HG03095 (cell line): ENCODE data around the gene KIZ.

Experiments used
- ATAC-seq: cut with Tn5 transposase; IDR thresholded peaks from one replicate; pipeline ENCODE4 v1.9.1; 2021; ENCODE audit warnings: moderate library complexity; ENCODE audit not compliant: unreplicated experiment

Gene KIZ, protein sequence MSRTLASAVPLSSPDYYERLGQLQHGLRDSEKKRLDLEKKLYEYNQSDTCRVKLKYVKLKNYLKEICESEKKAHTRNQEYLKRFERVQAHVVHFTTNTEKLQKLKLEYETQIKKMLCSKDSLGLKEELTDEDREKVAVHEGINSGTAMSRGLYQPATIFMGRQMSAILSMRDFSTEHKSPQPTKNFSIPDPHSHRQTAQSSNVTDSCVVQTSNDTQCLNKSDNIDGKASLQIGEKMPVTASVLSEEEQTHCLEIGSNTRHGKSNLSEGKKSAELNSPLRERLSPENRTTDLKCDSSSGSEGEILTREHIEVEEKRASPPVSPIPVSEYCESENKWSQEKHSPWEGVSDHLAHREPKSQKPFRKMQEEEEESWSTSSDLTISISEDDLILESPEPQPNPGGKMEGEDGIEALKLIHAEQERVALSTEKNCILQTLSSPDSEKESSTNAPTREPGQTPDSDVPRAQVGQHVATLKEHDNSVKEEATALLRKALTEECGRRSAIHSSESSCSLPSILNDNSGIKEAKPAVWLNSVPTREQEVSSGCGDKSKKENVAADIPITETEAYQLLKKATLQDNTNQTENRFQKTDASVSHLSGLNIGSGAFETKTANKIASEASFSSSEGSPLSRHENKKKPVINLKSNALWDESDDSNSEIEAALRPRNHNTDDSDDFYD

DNA sequence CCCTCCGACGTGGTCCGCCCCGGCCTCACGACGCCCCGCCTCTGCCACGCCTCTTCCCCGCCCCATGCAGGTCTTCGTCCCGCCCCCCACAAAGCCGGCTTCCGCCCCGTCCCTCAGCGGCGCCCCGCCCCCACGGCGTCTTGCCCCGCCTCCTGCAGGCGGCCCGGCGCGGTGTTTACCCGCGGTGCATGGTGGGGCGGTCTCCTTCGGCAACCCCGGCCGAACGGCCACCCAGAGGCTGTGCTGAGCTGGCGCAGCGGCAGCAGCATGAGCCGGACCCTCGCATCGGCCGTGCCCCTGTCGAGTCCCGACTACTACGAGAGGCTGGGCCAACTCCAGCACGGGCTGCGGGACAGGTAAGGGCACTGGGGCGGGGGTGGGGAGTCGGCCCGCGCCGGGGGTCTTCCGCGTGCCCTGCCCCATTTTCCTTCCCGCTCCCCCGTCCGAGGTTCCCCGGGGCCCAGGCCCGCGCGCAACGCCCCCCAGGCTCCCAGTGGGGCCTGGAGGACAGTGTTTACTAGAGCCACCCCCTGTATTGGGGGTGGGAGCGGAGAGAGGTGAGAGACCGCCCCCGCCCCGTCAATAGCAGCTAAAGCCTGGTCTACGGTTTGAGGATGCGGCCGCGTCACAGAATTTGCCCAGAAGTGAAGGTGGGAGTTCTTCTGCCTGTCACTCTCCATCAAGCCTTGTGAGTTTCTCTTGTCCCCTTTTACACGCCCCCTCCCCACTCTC lies at the start of gene KIZ:
Gene KIZ, plus strand, starts transcription at position 234 of the 732 bp plus-strand sequence. Its CDS starts 34 bp downstream, at position 268.
- peak; percentile 98 for ATAC-seq

DNA sequence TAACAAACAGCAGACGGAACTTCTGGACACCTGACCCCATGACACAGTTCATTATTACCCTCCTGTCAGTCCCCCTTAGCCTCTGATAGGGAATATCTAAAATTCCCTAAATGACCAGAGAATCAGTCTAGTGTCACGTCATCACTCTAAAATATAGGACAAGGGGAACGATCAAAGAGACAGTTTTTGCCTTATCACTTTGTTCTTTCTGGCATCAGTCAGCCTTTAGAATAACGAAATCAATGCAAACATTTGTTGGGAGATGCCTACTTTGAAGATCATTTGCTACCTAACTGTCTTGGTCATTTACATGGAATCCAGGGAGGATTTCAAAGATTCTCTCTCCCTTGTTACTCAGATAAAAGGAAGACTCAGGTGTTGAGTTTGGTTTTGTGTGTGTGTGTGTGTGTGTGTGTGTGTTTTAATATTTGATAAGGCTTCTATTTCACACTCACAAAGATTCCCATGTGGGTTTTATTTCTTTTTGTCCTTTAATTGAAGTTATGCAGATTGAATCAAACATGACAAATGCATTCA lies 48.0 kb upstream of the KIZ start:
- ATAC-seq = no peak

DNA sequence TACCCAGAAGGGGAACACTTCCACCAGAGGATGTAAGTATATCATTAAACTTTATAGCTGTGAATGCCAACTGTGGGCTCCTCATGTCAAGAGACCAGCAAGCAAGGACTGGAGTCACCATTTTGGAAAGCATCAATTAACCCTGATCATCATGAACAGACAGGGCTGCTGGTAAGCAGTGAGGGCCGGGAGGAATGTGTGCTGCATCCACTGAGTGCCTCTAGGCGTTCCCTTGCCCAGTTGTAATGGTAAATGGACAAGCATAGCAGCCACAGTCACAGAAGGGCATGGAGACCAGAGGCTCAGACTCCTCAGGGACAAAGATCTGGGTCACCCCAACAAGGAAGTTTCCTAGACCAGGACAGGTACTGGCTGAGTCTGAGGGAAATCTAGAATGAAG lies 43.3 kb upstream of the KIZ start:
- ATAC-seq = no peak

DNA sequence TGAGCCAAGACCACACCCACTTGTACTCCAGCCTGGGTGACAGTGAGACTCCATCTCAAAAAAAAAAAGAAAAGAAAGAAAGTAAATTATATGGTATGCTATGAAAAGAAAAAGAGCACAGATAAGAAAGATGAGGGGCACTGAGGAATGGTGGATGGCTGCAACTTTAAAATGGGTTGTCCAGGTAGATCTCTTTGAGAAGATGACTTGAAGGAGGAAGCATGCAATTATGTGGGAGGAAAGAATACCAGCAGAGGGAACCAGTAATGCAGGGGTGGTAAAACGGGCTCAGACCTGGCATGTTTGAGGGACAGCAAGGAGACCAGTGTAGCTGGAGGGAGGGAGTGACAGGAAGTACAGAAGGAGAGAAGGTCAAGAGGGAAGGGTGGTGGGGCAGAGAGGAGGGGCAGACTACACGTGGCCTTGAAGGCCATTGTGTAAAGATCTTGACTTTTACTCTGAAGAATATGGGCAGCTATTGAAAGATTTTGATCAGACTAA lies 42.0 kb upstream of the KIZ start:
- no peak for ATAC-seq

DNA sequence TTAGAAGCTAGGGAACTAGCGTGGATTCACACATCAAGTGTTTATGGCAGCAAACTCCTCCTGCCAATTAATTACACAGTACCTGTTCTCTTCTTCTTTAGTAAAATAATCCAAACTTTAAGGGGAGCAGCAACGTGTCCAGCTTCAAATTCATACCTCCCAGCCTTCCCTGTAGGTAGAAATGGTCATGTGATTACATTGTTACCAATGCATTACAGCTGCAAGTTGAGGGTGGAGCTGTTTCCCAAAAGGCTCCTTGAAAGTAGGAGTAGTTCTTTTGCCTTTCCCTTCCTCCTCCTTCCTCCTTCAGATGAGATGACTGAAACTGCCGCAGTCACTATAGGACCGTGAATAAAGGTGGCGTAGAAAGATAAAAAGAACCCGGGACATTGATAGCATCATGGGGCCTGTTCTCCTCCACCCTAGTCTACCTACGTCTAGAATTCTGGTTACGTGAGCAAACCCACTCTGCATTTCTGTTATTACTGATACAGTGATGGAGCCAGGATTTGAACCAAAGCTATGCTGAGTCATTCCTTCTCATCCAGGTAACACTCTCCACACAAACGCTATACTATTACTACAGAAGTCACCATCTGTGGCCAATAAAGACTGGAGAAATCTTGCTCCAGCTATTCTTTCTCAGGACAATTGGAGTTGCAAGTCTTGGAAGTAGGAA lies 37.9 kb upstream of the KIZ start:
- ATAC-seq = no peak

DNA sequence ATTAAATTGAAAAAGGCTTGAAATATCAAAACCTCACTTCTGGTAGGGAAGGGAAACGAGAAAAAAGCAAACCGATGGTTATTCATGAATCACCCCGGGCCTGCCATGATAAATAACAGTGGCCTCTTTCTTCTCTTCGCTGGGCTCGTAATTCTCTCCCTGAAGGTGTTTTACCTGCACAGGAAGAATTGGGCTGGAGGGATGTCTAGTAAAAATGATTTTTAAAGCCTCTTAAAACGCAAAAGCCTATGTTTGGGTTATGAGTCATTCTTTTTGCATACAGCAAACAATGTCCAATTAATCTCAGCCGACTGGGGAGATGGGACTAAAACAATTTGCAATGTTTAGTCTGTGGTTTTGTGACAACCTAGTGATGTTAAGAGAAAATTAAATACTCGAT lies 36.5 kb upstream of the KIZ start:
- no peak for ATAC-seq

DNA sequence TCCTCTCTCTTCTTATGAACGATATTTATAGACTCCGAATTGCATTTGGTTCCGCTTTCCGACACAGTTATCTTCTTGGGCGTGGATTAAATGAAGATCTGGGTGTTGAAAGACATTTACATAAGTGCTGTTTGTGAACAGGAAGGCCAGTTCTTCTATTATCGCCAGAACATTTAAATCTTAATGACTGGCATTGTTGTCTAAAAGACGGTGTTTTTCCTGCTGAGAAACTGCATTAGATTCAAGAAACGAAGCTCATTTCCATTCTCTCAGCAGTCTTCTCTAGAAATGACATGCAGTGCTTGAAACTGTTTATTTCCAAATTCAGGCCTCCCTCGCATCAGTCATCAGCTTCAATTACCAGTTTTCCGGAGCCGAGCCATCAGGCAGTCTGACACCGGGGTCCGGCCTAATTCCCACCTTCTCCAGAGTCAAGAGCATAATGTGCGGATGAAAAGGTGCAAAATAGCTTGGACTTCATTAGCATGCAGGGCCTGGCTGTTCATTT lies 35.7 kb upstream of the KIZ start:
- ATAC-seq = no peak

DNA sequence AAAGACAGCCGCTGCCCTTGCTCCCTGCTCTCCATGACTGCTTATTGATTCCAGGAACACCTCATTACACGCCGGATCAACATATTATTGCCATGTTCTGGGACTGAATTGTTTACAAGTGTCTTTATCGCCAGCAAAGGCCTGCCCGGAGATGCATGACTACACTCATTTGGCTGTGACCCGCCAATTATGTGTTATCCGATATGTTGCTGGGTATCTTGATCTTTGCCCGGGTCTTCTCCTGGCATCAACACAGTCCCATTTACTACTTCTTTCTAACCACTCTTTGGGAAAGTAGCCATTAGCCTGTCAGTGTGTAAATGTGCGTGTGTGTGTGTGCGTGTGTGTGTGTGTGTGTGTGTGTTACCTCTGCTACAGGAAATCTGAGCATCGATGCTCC lies 35.2 kb upstream of the KIZ start:
- no peak for ATAC-seq

DNA sequence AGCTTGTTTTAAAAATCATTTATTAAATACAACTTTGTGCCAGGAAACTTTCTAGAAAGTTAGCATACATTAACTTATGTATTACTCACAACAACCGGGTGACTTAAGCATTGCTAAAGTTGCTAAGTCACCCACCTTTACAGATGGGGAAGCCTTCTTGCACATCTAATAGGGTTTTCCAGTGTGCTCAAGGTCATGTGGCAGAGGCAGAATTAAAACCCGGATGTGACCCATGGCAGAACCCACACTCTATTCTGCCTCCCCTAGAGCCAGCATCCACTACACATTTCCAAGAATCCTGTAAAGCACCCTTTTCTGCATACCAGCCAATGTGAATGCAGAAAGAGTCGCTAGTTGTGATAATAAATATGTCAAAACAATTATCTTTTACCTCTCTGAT lies 33.1 kb upstream of the KIZ start:
- no peak for ATAC-seq

DNA sequence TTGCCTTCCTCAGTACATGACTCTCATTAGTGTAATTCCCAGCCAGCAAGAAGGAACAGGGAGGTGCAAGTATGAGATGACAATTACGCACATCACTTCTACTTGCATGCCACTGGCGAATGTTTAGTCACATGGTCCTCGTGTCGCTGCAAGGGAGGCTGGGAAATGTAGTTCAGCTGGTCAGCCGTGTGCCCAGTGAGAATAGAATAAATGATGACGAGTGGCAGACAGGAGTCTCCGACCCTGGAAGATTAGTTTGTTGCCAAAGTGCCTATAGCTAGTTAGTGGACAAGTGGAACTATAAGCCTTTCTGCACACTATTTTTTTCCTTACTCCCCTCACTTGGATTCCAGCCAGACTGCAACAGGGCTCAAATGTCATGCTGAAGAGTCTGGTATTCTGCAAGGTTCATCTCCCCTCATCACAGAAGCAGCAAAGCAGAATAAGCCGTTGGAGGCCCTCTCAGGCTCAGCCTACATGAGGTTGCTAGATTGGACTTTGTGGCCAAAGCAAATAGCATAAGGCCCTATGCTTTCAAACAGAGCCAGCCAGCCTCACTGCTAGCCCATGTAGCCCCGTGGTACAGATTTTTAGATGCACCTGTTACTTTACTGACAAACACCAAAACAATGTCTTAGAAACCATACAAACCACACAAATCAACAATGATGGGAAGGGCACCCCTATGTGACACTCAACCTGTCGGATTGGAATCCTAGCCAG lies 29.4 kb upstream of the KIZ start:
- ATAC-seq = no peak

DNA sequence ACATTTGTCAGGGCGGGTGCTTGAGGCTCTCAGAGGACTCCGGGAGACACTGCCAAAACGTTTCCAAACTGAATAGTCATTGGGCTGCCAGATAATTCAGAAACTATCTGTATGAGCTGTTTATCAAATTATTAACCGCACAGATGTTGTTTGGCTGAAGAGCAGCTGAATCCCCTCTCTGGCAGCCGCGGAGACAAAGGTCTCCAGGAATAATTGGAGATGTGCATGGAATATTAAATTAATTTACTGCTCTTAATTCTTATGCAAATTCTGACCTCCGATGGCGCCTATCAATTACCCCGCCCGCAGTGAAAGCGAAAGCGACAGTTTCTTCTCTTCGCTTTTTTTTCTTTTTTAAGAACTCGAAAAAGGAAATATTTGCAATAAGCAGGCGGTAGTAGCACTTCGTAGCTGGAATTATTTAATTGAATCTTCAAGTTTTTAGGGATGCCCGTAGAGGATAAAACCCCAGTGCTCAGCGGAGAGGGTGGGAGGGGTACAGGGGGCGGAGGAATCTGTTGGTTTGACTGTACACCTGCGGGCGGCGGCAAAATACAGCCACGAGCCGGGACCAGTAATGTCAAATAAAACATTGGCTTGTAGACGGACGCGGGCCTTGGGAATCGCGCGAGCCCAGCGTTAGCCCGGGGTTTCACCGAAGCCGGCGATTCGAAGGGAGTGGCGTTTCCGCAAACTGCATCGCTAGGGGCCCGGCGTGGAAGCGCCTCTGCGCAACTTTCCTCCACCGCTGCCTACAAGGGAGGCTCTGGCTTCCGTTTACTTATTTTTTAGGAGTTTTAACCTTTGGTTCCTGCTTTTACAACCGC lies 25.9 kb upstream of the KIZ start:
- no peak for ATAC-seq

DNA sequence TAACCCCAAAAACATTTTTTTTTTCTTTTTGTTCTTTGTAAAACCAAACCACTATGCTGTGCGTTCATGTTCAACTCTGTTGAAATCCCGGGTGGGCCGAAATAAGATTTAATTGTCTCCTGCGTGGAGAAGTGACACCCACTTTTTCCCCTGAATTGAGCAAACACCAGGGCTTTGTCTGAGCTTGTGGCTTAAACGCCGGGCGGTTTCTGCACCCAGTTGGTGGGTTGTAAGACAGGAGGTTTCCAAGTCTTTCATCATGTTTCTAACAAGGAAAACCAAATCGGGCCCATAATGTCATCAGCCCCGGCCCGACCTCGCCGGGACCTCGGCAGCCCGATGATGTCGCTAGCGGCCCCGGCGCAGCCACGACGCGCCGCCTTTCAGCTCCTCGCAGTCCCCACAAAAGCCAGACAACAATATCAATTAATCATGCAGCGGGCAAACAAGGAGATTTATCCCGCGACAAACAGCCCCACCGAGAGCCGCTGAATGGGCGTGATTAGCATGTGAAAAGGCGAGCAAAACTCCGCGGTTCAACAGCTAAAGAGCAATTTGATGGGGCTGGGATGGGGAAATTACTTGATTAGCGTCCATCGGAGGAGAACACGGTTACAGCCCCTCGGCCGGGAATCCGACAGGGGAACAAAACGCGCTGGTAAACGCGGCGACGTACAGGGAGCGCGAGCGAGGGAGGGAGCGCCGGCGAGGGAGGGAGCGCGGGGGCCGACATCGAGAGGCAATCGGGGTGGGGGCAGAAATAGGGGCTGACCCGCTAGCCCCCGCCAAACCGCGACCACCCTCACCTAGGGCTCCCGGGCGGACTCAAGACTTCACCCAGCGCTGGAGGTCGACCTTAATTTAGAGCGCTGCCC lies 25.1 kb upstream of the KIZ start:
- ATAC-seq = no peak

DNA sequence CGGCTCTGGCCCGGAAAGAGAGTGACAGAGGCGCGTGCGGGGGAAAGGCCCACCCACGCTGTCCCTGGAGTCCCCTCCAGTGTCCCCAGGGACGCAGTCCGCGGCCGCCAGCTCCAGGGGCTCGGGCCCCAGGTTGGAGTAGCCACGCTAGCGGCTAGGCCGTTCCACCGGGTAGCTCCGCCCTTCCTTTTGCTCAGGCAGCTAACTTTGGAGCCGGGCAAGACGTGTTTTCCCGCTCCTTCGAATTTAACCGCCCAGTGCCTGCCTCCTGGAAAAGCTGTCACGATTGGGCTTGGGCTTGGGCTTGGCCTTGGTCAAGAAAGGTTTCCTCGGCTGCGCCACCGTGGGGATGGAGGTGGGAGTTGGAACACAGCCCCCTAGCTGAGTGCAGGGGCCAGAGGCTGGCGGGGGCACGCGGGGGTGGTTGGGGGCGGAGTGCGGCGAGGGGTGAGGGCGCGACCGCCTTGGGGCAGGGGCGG lies 24.4 kb upstream of the KIZ start:
- ATAC-seq = no peak

DNA sequence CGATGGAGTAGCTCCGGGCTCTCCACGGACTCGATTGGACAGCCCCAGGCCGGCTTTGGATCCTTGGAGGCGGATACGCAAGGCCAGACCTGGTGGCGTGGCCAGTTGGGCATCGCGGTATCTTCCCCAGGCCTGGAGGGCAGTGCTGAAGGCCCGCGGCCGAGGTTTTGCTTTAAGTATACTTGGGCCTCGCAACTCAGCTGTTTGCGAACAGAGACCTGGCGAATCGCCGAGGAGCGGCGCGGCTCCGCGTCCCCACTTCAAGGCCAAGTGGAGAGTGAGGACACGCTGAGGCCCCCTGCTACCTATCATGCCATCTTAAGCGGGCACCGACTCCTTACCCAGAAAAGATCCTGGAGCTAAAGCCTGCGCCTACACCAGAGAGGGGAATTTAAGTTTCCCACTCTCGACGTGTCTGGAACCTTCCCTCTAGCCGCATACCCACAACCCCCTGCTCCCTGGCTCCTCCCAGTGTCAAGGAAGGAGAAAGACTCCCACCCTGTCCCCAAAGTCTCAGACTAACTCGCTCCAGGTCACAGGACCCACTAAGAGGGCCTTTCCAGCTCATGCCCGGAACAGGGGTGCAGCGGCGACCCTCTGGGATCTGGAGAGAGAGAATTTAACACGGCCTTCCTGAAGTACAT lies 23.8 kb upstream of the KIZ start:
- ATAC-seq = no peak

DNA sequence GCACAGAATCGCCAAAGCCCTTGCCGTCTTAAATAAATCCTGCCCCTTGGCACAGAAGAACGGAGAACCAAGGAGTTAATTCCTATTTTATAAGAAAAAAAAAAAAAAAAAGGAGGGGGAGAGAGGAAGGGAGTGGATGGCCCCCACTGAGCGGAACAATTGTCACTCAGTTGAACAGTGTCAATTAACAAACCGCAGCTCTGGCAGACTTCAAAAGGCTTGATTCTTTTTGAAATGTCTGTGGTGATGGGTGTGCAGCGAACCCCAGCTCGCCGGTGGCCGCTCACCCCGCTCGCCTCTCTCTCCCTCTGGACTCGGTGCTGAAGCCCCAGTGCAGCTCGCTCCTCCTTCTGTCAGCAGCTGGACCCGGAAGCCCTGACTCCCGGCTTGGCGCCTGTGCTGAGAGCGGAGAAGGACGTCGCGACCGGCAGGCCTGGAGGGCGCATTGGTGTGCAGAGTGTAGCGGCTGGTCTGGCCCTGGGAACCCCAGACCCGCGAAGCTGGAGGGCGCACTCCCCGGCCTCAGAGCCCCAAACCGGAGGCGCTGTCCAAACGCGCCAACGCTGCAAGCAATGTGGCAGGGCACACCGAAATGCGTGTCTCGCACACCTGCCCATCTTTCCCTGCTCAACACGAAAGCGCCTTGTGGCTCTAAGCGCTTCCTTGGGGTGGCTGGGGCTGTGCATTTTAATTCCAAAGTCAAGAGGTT lies 23.1 kb upstream of the KIZ start:
- ATAC-seq = peak; percentile 36

DNA sequence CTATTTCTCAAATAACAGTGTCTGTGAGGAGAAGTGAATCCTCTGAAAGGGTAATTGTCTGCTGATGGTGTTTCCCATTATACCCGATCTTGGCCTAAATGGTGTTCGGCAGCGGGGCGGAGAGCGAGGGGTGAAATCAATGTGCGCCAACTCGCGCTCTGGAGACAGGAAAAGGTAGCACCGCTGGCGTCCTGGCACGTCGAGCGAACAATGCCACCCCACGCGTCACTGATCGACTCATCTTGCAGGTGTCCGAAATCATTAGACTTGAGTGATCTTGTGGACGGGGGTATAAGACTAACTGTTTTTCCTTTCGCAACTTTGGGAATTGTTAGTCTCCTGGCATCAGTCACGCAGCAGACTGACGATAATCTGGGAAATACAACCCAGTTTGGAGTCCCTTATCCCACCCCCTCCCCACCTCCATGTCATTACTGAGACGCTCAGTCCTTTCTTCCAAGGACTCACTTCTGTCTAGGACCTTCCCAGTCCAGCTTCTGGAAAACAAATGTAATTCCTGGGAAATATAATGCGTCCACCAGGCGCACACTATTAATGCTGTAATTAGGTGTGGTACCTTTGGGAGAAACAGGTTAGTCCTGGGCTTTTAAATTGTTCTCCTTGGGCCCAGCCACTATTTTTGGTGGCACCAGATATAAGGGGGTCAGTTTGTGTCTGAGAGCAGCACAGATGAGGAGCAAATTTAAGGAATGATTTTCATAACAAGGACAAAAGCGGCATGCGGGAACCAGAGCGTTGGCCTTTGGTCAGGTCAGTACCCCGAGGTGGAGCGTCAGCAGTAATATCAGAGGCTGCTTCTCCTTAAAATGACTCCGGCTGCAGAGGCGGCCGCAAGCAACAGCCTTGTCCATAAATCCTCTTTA lies 22.1 kb upstream of the KIZ start:
- no peak for ATAC-seq
